Measurements from ENCODE around the gene NODAL. TPM values are rescaled to one million over a fixed set of nuclear protein-coding genes. Genes with fewer than 3 reads are reported as not detected.

Gene NODAL
- total and polyA plus RNA-seq, 12 donors = 0.04 to 0.29 TPM; not detected in 10

DNA sequence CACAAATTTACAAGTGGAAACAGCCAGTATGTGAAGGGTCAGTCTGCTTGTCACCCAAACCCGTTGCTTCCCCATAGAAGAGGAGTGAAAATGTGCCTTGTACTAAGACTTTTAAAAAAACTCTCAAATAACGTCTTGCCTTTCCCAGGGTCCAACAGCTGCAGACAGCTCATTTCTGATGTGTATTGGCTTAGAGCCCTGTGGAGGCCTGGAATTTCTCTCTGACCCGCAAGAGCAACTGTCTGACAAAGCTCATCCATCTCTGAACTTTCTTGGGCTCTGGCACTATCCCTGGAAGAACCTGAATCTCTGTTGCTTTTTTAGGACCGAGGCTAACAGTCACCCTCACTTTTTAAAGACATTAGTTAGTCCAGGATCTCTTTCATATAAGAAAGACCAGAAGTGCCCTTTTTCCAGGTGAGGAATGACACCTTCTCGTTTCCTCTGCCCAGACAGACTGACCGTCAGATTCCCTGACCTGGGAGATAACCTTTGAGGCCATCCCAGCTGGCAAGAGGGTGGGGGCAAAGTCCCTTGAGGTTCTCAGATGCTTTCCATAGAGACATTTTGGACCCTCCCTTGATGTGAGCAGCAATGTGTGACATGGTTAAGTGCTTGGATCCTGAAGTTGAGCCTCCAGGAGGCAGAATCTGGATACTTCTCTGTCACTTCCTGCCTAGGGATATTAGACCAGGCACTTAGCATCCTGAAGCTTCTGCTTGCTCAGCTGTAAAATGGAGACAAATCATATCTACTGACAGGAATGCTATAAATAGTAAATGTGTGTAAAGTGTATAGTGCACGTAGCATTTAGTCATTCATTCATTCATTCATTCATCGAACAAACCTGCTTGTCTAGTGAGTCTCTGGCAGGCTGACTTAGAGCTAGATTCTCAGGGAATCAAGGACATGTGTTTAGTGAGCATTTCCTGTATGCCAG lies 4.5 kb upstream of the NODAL start:
- Histone ChIP-seq H3K36me3 (no peaks in the 10 kb centered on the region), H3K4me1 (peaks cover 0 to 29% (median 16%) of the 10 kb centered on the region in 9 donors), H3K27ac (peak overlapping the region in 2 of 10 donors; percentile 27 to 31), H3K4me3 (no peak overlapping the region), H3K27me3 (peaks cover 0 to 27% (median 14%) of the 10 kb centered on the region in 7 donors), H3K9me3 (no peaks in the 10 kb centered on the region)
- 47 to 49% methylated on average over 8 of the region's 8 CpGs for WGBS, 2 donors
- TF ChIP-seq, protein P1, sequence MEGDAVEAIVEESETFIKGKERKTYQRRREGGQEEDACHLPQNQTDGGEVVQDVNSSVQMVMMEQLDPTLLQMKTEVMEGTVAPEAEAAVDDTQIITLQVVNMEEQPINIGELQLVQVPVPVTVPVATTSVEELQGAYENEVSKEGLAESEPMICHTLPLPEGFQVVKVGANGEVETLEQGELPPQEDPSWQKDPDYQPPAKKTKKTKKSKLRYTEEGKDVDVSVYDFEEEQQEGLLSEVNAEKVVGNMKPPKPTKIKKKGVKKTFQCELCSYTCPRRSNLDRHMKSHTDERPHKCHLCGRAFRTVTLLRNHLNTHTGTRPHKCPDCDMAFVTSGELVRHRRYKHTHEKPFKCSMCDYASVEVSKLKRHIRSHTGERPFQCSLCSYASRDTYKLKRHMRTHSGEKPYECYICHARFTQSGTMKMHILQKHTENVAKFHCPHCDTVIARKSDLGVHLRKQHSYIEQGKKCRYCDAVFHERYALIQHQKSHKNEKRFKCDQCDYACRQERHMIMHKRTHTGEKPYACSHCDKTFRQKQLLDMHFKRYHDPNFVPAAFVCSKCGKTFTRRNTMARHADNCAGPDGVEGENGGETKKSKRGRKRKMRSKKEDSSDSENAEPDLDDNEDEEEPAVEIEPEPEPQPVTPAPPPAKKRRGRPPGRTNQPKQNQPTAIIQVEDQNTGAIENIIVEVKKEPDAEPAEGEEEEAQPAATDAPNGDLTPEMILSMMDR (IDR thresholded peaks at IDR 0.05) = no peak
- ATAC-seq = peak in 7 of 8 donors; percentile 25 to 58 (median 46)
- no peak for DNase-seq
- intact Hi-C loops (cut with DNase I) = loop anchor here in 1 of 10 donors (10.0 kb wide), 1 partner anchor 439 kb away; the partner anchor contains the start of gene PCBD1

DNA sequence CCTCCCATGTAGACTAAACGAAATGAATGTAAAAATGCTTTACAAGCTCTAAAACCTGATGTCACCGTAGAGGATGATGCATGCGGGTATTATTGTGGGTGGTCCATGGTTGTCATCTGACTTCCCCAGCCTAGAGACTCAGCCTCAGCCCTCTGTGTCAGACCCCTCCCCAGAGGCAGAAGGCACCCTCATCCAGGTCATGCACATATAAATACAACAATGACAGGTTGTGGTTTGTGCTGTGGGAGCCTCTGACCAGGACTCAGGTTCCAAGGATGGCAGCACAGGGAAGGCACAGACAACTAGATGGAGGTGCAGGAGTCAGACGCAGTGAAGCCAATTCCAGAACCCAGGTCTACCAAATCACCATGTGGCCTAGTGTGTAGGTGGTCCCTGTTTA lies 3.3 kb upstream of the NODAL start:
- DNase-seq = no peak
- no peak overlapping the region for H3K4me3 ChIP-seq
- H3K27me3 ChIP-seq = peaks cover 4 to 40% (median 26%) of the 10 kb centered on the region in 7 donors
- WGBS, 2 donors = 94 to 95% methylated on average over 4 of the region's 4 CpGs
- H3K9me3 ChIP-seq = no peaks in the 10 kb centered on the region
- intact Hi-C loops (cut with DNase I) = loop anchor here in 1 of 10 donors (10.0 kb wide), 1 partner anchor 440 kb away; the partner anchor contains the start of gene PCBD1
- H3K36me3 ChIP-seq = no peaks in the 10 kb centered on the region
- no peak for ATAC-seq
- no peak overlapping the region for H3K27ac ChIP-seq
- H3K4me1 ChIP-seq = peaks cover 6 to 41% (median 24%) of the 10 kb centered on the region in 9 donors
- TF ChIP-seq, protein P1 (IDR thresholded peaks at IDR 0.05) = no peak

DNA sequence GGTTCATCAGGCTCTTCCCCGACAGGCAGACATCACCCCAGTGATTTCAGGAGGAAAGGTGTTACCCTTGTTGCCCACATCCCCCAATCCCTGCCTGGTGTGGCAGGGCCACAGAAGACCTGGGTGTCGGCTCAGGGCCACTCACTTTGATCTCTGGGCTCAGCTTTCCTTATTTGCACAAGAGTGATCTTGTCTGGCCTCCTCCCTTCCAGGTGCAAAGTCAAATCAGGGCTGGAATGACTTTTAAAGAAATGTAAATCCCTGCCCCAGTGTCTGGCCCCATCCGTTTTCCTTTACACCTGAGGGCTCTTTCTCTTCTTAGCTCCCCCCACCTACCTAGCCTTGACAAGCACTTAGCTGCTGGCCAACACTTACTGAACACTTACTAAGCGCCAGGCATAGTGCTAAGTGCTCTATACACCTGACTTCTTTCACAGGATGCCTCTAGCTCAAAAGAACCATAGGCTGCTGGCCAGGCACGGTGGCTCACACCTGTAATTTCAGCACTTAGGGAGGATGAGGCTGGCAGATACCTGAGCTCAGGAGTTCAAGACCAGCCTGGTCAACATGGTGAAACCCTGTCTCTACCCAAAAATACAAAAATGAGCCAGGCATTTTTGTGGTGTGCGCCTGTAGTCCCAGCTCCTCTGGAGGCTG lies 979 bp upstream of the NODAL start:
- H3K4me3 ChIP-seq = no peak overlapping the region
- H3K9me3 ChIP-seq = no peaks in the 10 kb centered on the region
- no peak for ATAC-seq
- peaks cover 4 to 49% (median 28%) of the 10 kb centered on the region in 7 donors for H3K27me3 ChIP-seq
- DNase-seq = no peak
- no peak overlapping the region for H3K27ac ChIP-seq
- H3K36me3 ChIP-seq = no peaks in the 10 kb centered on the region
- peaks cover 6 to 35% (median 22%) of the 10 kb centered on the region in 9 donors for H3K4me1 ChIP-seq
- TF ChIP-seq, protein P1 (IDR thresholded peaks at IDR 0.05) = no peak
- WGBS, 2 donors = 93 to 95% methylated on average over 6 of the region's 6 CpGs
- intact Hi-C loops (cut with DNase I) = loop anchor here in 1 of 10 donors (10.0 kb wide), 1 partner anchor 442 kb away; the partner anchor contains the start of gene PCBD1

DNA sequence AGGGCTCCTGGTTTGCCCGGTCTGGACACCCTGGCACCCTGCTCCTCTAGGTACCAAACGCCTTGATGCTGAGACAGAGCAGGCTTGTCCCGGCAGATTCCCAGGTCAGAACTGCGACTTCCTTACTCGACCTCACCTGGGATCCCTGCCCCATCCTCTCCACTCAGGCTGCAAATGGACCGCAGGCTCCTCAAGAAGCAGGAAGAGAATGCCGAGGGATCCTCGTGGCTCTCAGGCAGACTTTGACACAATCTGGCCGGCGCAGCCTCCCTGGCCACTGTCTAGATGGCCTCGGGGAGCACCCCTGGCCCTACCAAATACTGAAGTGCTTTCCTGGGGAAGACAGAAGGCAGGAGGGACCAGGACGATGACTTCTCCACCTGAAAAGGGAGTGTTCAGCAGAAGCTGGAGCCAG lies 421 bp upstream of the NODAL start:
- ATAC-seq (peak in 1 of 8 donors; percentile 14), DNase-seq (no peak)
- 54 to 56% methylated on average over 12 of the region's 12 CpGs for WGBS, 2 donors

More for the DNA sequence above, 421 bp upstream of the NODAL start:
- Histone ChIP-seq H3K4me3 (no peak overlapping the region), H3K27ac (no peak overlapping the region), H3K9me3 (no peaks in the 10 kb centered on the region), H3K4me1 (peaks cover 6 to 35% (median 22%) of the 10 kb centered on the region in 9 donors), H3K27me3 (peaks cover 4 to 49% (median 28%) of the 10 kb centered on the region in 7 donors), H3K36me3 (no peaks in the 10 kb centered on the region)
- intact Hi-C loops (cut with DNase I) = loop anchor here in 1 of 10 donors (10.0 kb wide), 1 partner anchor 443 kb away; the partner anchor contains the start of gene PCBD1
- TF ChIP-seq, protein P1 (IDR thresholded peaks at IDR 0.05) = no peak

Data from heart right ventricle (tissue), 16 donors.